ENCODE data around the gene ZFHX3. TPM values are rescaled to one million over a fixed set of nuclear protein-coding genes. Genes with fewer than 3 reads are reported as not detected.

The ZFHX3 gene
- total and polyA plus RNA-seq, 3 donors from 2014 or later = 3.3 to 19.9 (median 15.7) TPM

GRCh38 chr16:72857834-72858664, 189.9 kb downstream of the ZFHX3 start:
- no peak for DNase-seq
- intact Hi-C loops (cut with DNase I; ENCODE audit: low total_unique reads) = no loop called here

GRCh38 chr16:72856797-72857196, 191.1 kb downstream of the ZFHX3 start:
- H3K27ac ChIP-seq = no peak overlapping the region
- H3K4me1 ChIP-seq = no peaks in the 10 kb centered on the region
- no peaks in the 10 kb centered on the region for H3K9me3 ChIP-seq
- H3K36me3 ChIP-seq (ENCODE audit: low read depth, missing control alignments) = no peaks in the 10 kb centered on the region
- intact Hi-C loops (cut with DNase I; ENCODE audit: low total_unique reads) = no loop called here
- no peak for DNase-seq
- TF ChIP-seq POLR2A (IDR thresholded peaks at IDR 0.05) = no peak
- no peak for TF ChIP-seq CTCF (IDR thresholded peaks at IDR 0.05)
- WGBS, 2 donors = 81 to 86% methylated on average over 1 of the region's 1 CpG
- no peaks in the 10 kb centered on the region for H3K27me3 ChIP-seq
- H3K4me3 ChIP-seq = no peak overlapping the region

More at GRCh38 chr16:72857834-72858664, 189.9 kb downstream of the ZFHX3 start:
- H3K27me3 ChIP-seq = no peaks in the 10 kb centered on the region
- no peak for TF ChIP-seq POLR2A (IDR thresholded peaks at IDR 0.05)
- TF ChIP-seq CTCF (IDR thresholded peaks at IDR 0.05) = no peak
- H3K36me3 ChIP-seq (ENCODE audit: low read depth, missing control alignments) = no peaks in the 10 kb centered on the region
- H3K27ac ChIP-seq = peak overlapping the region in 1 of 2 donors; percentile 8
- no peaks in the 10 kb centered on the region for H3K9me3 ChIP-seq
- WGBS, 2 donors = 74 to 80% methylated on average over 14 of the region's 14 CpGs
- H3K4me1 ChIP-seq = no peaks in the 10 kb centered on the region
- H3K4me3 ChIP-seq = no peak overlapping the region

DNA sequence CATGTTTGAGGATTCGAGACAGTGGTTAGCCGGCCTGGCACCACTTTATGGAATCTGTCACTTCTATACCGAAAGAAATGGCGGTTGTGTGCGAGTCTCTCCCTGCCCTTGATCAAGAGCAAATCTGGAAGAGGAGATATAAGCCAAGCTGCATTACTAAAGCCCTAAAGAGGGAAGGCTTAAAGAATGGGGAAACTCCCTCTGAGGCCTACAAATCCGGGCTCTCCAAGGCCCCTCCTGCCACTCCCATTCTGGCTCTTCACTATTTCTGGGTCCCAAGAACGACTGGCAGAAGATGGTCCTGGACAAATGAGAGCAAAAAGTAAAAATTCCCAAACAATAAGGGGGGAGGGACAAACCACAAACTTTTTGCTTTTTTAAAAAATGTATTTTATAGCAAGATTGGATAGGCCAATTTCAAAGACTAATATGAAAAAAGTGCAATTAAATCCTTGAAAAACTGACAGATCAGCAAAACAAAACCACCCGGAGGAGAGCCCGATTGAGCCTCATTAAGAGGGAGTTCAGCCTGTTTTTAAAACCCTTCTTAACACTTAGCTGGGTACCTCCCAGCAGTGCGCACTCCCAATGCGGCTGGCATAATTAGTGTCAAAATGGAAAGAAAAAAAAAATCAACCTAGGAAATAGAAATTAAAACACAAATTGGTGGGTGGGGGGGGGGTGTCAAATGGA, 193.5 kb downstream of the ZFHX3 start:
- H3K4me1 ChIP-seq = no peaks in the 10 kb centered on the region
- DNase-seq = no peak
- intact Hi-C loops (cut with DNase I; ENCODE audit: low total_unique reads) = no loop called here
- H3K27me3 ChIP-seq = no peaks in the 10 kb centered on the region
- TF ChIP-seq POLR2A (IDR thresholded peaks at IDR 0.05) (no peak), CTCF (IDR thresholded peaks at IDR 0.05) (no peak)
- no peaks in the 10 kb centered on the region for H3K36me3 ChIP-seq (ENCODE audit: low read depth, missing control alignments)
- H3K9me3 ChIP-seq = no peaks in the 10 kb centered on the region
- H3K4me3 ChIP-seq = no peak overlapping the region
- WGBS, 2 donors = 69 to 83% methylated on average over 11 of the region's 11 CpGs
- peak overlapping the region in 1 of 2 donors; percentile 36 for H3K27ac ChIP-seq

GRCh38 chr16:72853575-72854266, 194.2 kb downstream of the ZFHX3 start:
- DNase-seq = no peak
- H3K27me3 ChIP-seq = no peaks in the 10 kb centered on the region
- no peak overlapping the region for H3K4me3 ChIP-seq
- 61 to 62% methylated on average over 4 of the region's 4 CpGs for WGBS, 2 donors
- H3K27ac ChIP-seq = peak overlapping the region in 1 of 2 donors; percentile 36
- peaks cover 7% of the 10 kb centered on the region for H3K4me1 ChIP-seq
- H3K36me3 ChIP-seq (ENCODE audit: low read depth, missing control alignments) = no peaks in the 10 kb centered on the region
- H3K9me3 ChIP-seq = no peaks in the 10 kb centered on the region
- intact Hi-C loops (cut with DNase I; ENCODE audit: low total_unique reads) = no loop called here
- TF ChIP-seq CTCF (IDR thresholded peaks at IDR 0.05) (no peak), POLR2A (IDR thresholded peaks at IDR 0.05) (no peak)

All from testis (tissue), 3 donors.